ENCODE results near the gene CD44. TPM values are rescaled to one million over a fixed set of nuclear protein-coding genes. Genes with fewer than 3 reads are reported as not detected.
"Not testable (repeated sequence)": the region's sequence is repeated elsewhere in the genome, so short reads cannot be mapped to it uniquely, and the experiment has no call there.

CD44 gene
- total RNA-seq, 1 donor from 2014 or later = 1,546 TPM

- ChIA-PET POLR2A (interaction anchor here (0.6 to 2.4 kb wide), 9 partner anchors 9 to 43 kb away, joined by 3 to 14 read pairs (median 4); partner anchors contain the start of gene CD44), CTCF (interaction anchor here (1.4 kb wide), 1 partner anchor 13 kb away, joined by 5 read pairs; no protein-coding TSS in a partner anchor)
- TF ChIP-seq, protein P1, sequence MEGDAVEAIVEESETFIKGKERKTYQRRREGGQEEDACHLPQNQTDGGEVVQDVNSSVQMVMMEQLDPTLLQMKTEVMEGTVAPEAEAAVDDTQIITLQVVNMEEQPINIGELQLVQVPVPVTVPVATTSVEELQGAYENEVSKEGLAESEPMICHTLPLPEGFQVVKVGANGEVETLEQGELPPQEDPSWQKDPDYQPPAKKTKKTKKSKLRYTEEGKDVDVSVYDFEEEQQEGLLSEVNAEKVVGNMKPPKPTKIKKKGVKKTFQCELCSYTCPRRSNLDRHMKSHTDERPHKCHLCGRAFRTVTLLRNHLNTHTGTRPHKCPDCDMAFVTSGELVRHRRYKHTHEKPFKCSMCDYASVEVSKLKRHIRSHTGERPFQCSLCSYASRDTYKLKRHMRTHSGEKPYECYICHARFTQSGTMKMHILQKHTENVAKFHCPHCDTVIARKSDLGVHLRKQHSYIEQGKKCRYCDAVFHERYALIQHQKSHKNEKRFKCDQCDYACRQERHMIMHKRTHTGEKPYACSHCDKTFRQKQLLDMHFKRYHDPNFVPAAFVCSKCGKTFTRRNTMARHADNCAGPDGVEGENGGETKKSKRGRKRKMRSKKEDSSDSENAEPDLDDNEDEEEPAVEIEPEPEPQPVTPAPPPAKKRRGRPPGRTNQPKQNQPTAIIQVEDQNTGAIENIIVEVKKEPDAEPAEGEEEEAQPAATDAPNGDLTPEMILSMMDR (IDR thresholded peaks at IDR 0.05) = no peak
- no peaks in the 10 kb centered on the region for H3K9me3 Mint-ChIP-seq
- no peaks in the 10 kb centered on the region for H3K36me3 Mint-ChIP-seq (ENCODE audit: low read depth)
- ATAC-seq (ENCODE audit: low read depth) (peak; percentile 95), DNase-seq (no peak)
- H3K27ac Mint-ChIP-seq = peak overlapping the region; percentile 83
- H3K4me3 Mint-ChIP-seq = peak overlapping the region; percentile 72
- H3K4me1 Mint-ChIP-seq = peaks cover 71% of the 10 kb centered on the region
- H3K27me3 Mint-ChIP-seq = no peaks in the 10 kb centered on the region
- intact Hi-C loops (cut with micrococcal nuclease) = loop anchor here (1.0 to 2.0 kb wide), 5 partner anchors 9 to 66 kb away; no protein-coding TSS in a partner anchor
Observed at GRCh38 chr11:35106595-35106994, 32.4 kb upstream of the CD44 start.

- Mint-ChIP-seq H3K4me1 (peaks cover 78% of the 10 kb centered on the region), H3K27ac (peak overlapping the region; percentile 83), H3K4me3 (peak overlapping the region; percentile 26), H3K36me3 (ENCODE audit: low read depth) (no peaks in the 10 kb centered on the region), H3K27me3 (no peaks in the 10 kb centered on the region), H3K9me3 (no peaks in the 10 kb centered on the region)
- ChIA-PET POLR2A (interaction anchor here (1.6 to 2.4 kb wide), 3 partner anchors 8 to 30 kb away, joined by 6 to 14 read pairs (median 7); no protein-coding TSS in a partner anchor), CTCF (interaction anchor here (1.4 kb wide), 1 partner anchor 11 kb away, joined by 5 read pairs; no protein-coding TSS in a partner anchor)
- intact Hi-C loops (cut with micrococcal nuclease) = loop anchor here (1.0 to 2.0 kb wide), 2 partner anchors 14 to 67 kb away; no protein-coding TSS in a partner anchor
- DNase-seq = no peak
- TF ChIP-seq, protein P1 (IDR thresholded peaks at IDR 0.05) = no peak
- no peak for ATAC-seq (ENCODE audit: low read depth)
Observed at GRCh38 chr11:35107861-35108260, 31.1 kb upstream of the CD44 start.

DNA sequence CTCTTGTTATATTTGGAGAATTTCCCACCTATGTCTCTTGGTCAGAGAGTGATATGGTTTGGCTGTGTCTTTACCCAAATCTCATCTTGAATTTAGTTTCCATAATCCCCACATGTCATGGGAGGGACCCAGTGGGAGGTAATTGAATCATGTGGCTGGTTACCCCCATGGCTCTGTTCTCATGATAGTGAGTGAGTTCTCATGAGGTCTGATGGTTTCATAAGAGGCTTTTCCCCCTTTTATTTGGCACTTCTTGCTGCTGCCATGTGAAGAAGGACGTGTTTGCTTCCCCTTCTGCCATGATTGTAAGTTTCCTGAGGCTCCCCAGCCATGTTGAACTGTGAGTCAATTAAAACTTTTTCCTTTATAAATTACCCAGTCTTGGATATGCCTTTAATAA, 30.6 kb upstream of the CD44 start:
- CTCF ChIA-PET; ATAC-seq (ENCODE audit: low read depth); H3K4me3 Mint-ChIP-seq; H3K36me3 Mint-ChIP-seq (ENCODE audit: low read depth); H3K9me3 Mint-ChIP-seq; DNase-seq; intact Hi-C loops (cut with micrococcal nuclease); H3K27me3 Mint-ChIP-seq; POLR2A ChIA-PET: not testable (repeated sequence)
- Mint-ChIP-seq H3K4me1 (peaks cover 78% of the 10 kb centered on the region), H3K27ac (peak overlapping the region; percentile 53)

DNA sequence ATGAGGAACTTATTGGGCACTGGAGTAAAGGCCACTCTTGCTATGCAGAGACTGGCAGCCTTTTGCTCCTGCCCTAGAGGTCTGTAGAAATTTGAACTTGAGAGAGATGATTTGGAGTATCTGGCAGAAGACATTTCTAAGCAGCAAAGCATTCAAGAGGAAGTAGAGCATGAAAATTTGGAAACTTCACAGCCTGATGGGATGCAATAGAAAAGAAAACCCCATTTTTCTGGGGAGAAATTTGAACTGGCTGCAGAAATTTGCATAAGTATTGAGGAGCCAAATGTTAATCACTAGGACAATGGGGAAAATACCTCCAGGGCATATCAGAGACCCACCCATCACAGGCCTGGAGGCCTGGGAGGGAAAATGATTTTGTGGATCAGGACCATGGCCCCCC, 29.9 kb upstream of the CD44 start:
- ATAC-seq (ENCODE audit: low read depth) (no peak), DNase-seq (no peak)
- intact Hi-C loops (cut with micrococcal nuclease) = no loop called here
- Mint-ChIP-seq H3K36me3 (ENCODE audit: low read depth) (no peaks in the 10 kb centered on the region), H3K4me1 (peaks cover 78% of the 10 kb centered on the region), H3K27ac (peak overlapping the region; percentile 53), H3K27me3 (no peaks in the 10 kb centered on the region), H3K9me3 (no peaks in the 10 kb centered on the region), H3K4me3 (no peak overlapping the region)
- POLR2A ChIA-PET = interaction anchor here (0.8 to 1.2 kb wide), 5 partner anchors 8 to 20 kb away, joined by 3 to 6 read pairs (median 3); no protein-coding TSS in a partner anchor
- TF ChIP-seq, protein P1 (IDR thresholded peaks at IDR 0.05) = no peak
- CTCF ChIA-PET = interaction anchor here (0.8 kb wide), 1 partner anchor 102 kb away, joined by 3 read pairs; no protein-coding TSS in a partner anchor

GRCh38 chr11:35109827-35110226, 29.1 kb upstream of the CD44 start:
- Mint-ChIP-seq H3K27ac (no peak overlapping the region), H3K27me3 (no peaks in the 10 kb centered on the region), H3K36me3 (ENCODE audit: low read depth) (no peaks in the 10 kb centered on the region), H3K4me1 (peaks cover 84% of the 10 kb centered on the region), H3K9me3 (no peaks in the 10 kb centered on the region), H3K4me3 (no peak overlapping the region)
- DNase-seq (no peak), ATAC-seq (ENCODE audit: low read depth) (no peak)
- intact Hi-C loops (cut with micrococcal nuclease) = no loop called here
- ChIA-PET POLR2A (interaction anchor here (0.7 to 1.2 kb wide), 8 partner anchors 9 to 90 kb away, joined by 3 to 6 read pairs (median 3); no protein-coding TSS in a partner anchor), CTCF (interaction anchor here (0.8 kb wide), 1 partner anchor 103 kb away, joined by 3 read pairs; no protein-coding TSS in a partner anchor)
- TF ChIP-seq, protein P1 (IDR thresholded peaks at IDR 0.05) = no peak
